GM18502 (cell line): ENCODE results near the gene ZNF808.
A peak's percentile ranks its signal among the peaks of the same experiment; 100 is the strongest.
"Not testable (repeated sequence)": the region's sequence is repeated elsewhere in the genome, so short reads cannot be mapped to it uniquely, and the experiment has no call there.

Experiments
- ATAC-seq: cut with Tn5 transposase; IDR thresholded peaks from one replicate; pipeline ENCODE4 v1.9.1; 2021; ENCODE audit warnings: mild to moderate bottlenecking; ENCODE audit not compliant: unreplicated experiment, poor library complexity

Gene ZNF808

GRCh38 chr19:52590728-52591127 is 63.3 kb downstream of the ZNF808 start:
- no peak for ATAC-seq

- ATAC-seq, result no peak
These were observed 64.8 kb downstream of the ZNF808 start for GRCh38 chr19:52592301-52592700.

GRCh38 chr19:52593441-52593840 is 66.0 kb downstream of the ZNF808 start:
- ATAC-seq, result not testable (repeated sequence)

GRCh38 chr19:52599241-52599640 is 71.8 kb downstream of the ZNF808 start:
- ATAC-seq, result no peak

- ATAC-seq, result peak; percentile 10
These were observed 73.2 kb downstream of the ZNF808 start for GRCh38 chr19:52600639-52601024.

- ATAC-seq, result peak; percentile 94
These were observed 73.8 kb downstream of the ZNF808 start for GRCh38 chr19:52601025-52601973.

GRCh38 chr19:52601974-52602366 is 74.5 kb downstream of the ZNF808 start:
- not testable (repeated sequence) for ATAC-seq

- ATAC-seq, result no peak
These were observed 75.5 kb downstream of the ZNF808 start for GRCh38 chr19:52602941-52603340.

GRCh38 chr19:52603558-52604207 is 76.2 kb downstream of the ZNF808 start:
- ATAC-seq, result no peak
